Ovary (tissue), 9 donors: ENCODE data around the gene PAF1. TPM values are rescaled to one million over a fixed set of nuclear protein-coding genes. Genes with fewer than 3 reads are reported as not detected.

ENCODE experiments used
- DNase-seq, 5 donors: peaks; one replicate each; pipeline ENCODE4 v3.0.0-alpha.2; 2019 to 2020
- H3K27ac ChIP-seq, 2 donors: fragments of 200-600 bp; one replicate each; pipeline versions ENCODE4 v1.5.1 to v1.8.0; 2019 to 2022
- H3K27me3 ChIP-seq: fragments of 200-600 bp; one replicate; pipeline ENCODE4 v1.8.0; 2022
- H3K36me3 ChIP-seq: fragments of 200-600 bp; sonication (generic); one replicate; pipeline ENCODE4 v1.5.1; 2019
- H3K4me1 ChIP-seq: one replicate; pipeline ENCODE4 v1.8.1; 2013; ENCODE audit warnings: mild to moderate bottlenecking, moderate library complexity; ENCODE audit not compliant: insufficient read depth
- H3K4me3 ChIP-seq: fragments of 200-600 bp; sonication (generic); one replicate; pipeline ENCODE4 v1.5.1; 2017
- H3K9me3 ChIP-seq, 2 donors: fragments of 200-600 bp in 1 of 2; sonication (generic) in 1 of 2; one replicate each; pipeline versions ENCODE4 v1.5.1 to v1.8.1; 2013 to 2019; ENCODE audit warnings: mild to moderate bottlenecking in 1 of 2, moderate library complexity in 1 of 2
- CTCF ChIP-seq, 3 donors: fragments of 450-650 bp in 2 of 3; fragments of 200-600 bp in 1 of 3; IDR thresholded peaks; one replicate each; pipeline versions ENCODE4 v1.5.1 to v1.8.0; 2016 to 2022; ENCODE audit warnings: antibody characterized with exemption in 3 of 3, mild to moderate bottlenecking in 1 of 3
- EP300 ChIP-seq: sonication (generic); formaldehyde crosslinking; IDR thresholded peaks from one replicate; pipeline ENCODE4 v1.6.1; 2017; ENCODE audit warnings: antibody characterized with exemption
- POLR2A ChIP-seq: fragments of 450-650 bp; IDR thresholded peaks from one replicate; pipeline ENCODE4 v1.6.1; 2017; ENCODE audit warnings: antibody characterized with exemption, mild to moderate bottlenecking, moderate library complexity
- WGBS, 3 donors: extraction: QIAGEN DNeasy Blood & Tissue Kit in 1 of 3; methylation state at CpG; one replicate each; pipeline versions ENCODE4 v1.1.5 to v1.1.7; 2013 to 2017; 5-methylcytosine and 5-hydroxymethylcytosine counted together
- intact Hi-C, 4 donors: fragments of 100-400 bp; cut with DNase I; formaldehyde crosslinking; loops; one replicate each; pipeline versions ENCODE4 v1.11.0 to v1.15.1; 2022 to 2023
- polyA plus RNA-seq, 2 donors: library from polyadenylated mRNA; stranded (reverse); fragments of 200-250 nt in 1 of 2; fragments of 350-450 nt in 1 of 2; fragmentation: Illumina TruSeq in 1 of 2; extraction: RNeasy Lipid Tissue Mini Kit (QIAGEN cat#74804) in 1 of 2; gene quantifications; one replicate each; pipeline ENCODE4 v1.2.3, GENCODE V29; 2013 to 2014
- total RNA-seq, 7 donors: library from RNA; depleted of rRNA in 2 of 7; stranded (reverse); fragments of >200 nt in 2 of 7; fragmentation: NEBNext Ultra II Directional in 3 of 7; extraction: Animal tissue kit (Norgen Biotek cat#: 25700) in 3 of 7; gene quantifications; one replicate each; pipeline versions ENCODE4 v1.1.0 to v1.2.4, GENCODE V29; 2016 to 2023
- donor health status: DM: no; HTN: no; CAD: no; lungs with moderate emphysema.
- donor health status: DM: no; HTN: no; CAD: no.
- donor health status: Bipolar disorder and iron deficiency.
- donor health status: DM: yes; HTN: yes; CAD: no.
- donor health status: DM: no; HTN: no; CAD: no.
- donor health status: DM: yes; HTN: yes; CAD: no.

The PAF1 gene
- total and polyA plus RNA-seq, 9 donors, result 31.0 to 78.1 (median 50.2) TPM

DNA sequence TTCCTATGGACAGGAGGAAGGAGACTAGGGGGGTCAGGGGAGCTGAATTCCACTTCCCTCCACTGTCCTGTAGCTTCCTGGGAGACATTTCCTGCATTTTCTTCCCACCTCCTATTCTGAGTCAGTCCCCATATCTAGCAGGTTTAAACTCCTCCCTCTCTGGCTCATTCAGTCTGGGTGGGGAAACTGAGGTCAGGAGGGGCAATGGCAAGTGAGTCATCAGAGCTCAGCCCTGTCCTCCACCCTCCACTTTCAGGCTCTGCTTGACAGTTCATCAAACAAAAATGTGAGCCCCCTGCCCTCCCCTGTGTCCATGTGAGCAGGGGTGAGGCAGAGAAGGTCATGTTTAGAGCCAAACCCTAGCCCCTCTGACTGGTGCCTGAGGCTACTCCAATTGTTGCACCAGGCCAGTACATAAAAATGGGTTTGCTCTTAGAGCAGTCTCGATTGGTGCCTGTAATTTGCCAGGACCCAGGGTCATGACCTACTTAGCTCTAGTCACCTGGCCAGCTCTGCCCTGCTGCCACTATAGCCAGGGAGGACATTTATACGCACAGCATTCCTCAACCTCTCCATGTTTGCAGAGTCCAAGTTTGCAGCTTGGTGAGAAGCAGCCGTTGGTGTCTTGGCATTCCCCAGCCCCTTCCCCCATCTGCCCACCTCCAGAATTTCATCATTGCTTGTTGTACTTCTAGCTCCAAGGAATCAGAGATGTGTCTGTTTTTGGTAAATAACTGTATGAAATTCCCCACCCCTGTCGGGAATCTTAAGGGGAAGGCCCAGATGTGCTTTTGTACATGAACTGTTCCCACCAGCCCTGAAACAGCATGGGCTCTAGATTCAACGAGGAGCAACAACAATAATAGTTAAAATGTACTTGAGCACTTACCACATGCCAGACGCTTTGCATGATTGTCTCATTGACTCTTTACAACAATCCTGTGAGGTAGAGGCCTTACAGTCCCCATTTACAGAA, 27.9 kb downstream of the PAF1 start:
- Histone ChIP-seq H3K4me3 (no peak overlapping the region), H3K4me1 (peaks cover 5% of the 10 kb centered on the region), H3K9me3 (no peaks in the 10 kb centered on the region), H3K36me3 (no peaks in the 10 kb centered on the region), H3K27ac (no peak overlapping the region), H3K27me3 (no peaks in the 10 kb centered on the region)
- peak in 2 of 5 donors; percentile 58 to 75 for DNase-seq
- intact Hi-C loops, result no loop called here
- no peak for TF ChIP-seq EP300
- TF ChIP-seq CTCF (IDR thresholded peaks at IDR 0.05), result no peak
- TF ChIP-seq POLR2A, result no peak
- 31 to 35% (median 33%) methylated on average over 6 of the region's 6 CpGs for WGBS, 3 donors

DNA sequence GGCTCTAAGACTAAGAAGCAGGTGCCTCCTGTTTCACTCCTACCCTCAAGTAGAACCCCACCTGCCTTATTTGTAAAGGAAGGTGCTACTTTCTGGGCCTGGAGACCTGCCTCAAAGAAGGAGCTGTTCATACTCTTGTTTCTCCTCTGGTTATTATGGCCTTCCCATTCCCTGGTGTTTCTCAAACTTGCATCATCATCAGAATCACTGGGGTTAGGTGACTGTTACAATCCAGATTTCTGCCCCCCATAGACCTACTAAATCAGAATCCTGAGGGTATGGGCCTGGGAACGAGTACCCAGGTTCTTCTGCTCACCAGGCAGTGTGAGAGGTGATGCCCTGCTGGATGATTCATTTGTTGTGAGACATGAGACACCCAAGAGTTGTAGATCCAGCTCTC, 30.3 kb downstream of the PAF1 start:
- Histone ChIP-seq H3K27me3 (no peaks in the 10 kb centered on the region), H3K4me3 (no peak overlapping the region), H3K9me3 (no peaks in the 10 kb centered on the region), H3K36me3 (no peaks in the 10 kb centered on the region), H3K27ac (no peak overlapping the region), H3K4me1 (peaks cover 5% of the 10 kb centered on the region)
- DNase-seq, result no peak
- TF ChIP-seq POLR2A, result no peak
- no peak for TF ChIP-seq CTCF (IDR thresholded peaks at IDR 0.05)
- no peak for TF ChIP-seq EP300
- WGBS, 3 donors, result 89 to 95% (median 94%) methylated on average over 1 of the region's 1 CpG
- intact Hi-C loops, result no loop called here

DNA sequence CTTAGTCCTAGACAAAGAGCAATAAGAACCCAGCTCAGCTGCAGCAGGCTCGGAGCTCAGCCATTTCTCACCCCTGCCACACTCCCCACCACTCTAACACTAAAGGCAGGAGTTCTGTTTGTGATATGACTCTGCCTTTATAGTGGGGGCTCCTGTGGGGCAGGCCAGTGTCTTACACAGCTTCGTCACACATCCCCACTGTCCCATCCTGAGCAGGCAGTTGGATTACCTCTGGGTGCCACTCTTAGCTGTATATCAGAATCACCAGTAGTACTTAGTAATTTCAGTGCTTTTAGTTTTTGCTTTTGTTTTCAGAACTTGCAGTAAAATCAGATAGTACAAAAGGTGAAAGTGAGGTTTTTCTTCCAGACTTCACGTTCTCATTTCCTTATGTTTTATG, 31.9 kb downstream of the PAF1 start:
- H3K27me3 ChIP-seq, result no peaks in the 10 kb centered on the region
- H3K9me3 ChIP-seq, result no peaks in the 10 kb centered on the region
- no peak overlapping the region for H3K27ac ChIP-seq
- H3K4me3 ChIP-seq, result no peak overlapping the region
- TF ChIP-seq POLR2A (no peak), EP300 (no peak), CTCF (IDR thresholded peaks at IDR 0.05) (no peak)
- intact Hi-C loops, result no loop called here
- no peaks in the 10 kb centered on the region for H3K36me3 ChIP-seq
- no peak for DNase-seq
- WGBS, 3 donors, result 84 to 92% (median 88%) methylated on average over 3 of the region's 3 CpGs
- H3K4me1 ChIP-seq, result peaks cover 4% of the 10 kb centered on the region

DNA sequence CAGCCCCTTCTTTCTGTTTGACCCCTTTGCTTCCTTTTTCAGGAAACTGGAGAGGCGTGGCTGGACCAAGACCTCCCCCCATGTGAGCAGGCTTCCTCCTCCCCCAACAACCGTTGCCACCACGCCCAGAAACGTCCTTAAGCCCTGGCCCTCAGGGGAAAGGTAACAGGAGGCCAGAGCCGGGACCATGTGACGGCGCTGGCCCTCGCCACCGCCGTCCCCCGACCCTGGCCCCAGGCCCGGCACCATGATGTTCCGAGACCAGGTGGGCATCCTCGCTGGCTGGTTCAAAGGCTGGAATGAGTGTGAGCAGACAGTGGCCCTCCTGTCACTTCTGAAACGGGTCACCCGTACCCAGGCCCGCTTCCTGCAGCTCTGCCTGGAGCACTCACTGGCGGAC, 34.3 kb downstream of the PAF1 start:
- Histone ChIP-seq H3K9me3 (no peaks in the 10 kb centered on the region), H3K27me3 (no peaks in the 10 kb centered on the region), H3K4me3 (no peak overlapping the region), H3K36me3 (no peaks in the 10 kb centered on the region), H3K27ac (no peak overlapping the region), H3K4me1 (no peaks in the 10 kb centered on the region)
- DNase-seq, result no peak
- intact Hi-C loops, result no loop called here
- no peak for TF ChIP-seq EP300
- no peak for TF ChIP-seq CTCF (IDR thresholded peaks at IDR 0.05)
- TF ChIP-seq POLR2A, result no peak
- 87 to 89% (median 89%) methylated on average over 18 of the region's 18 CpGs for WGBS, 3 donors
